ENCODE data around the gene NAA35. TPM values are rescaled to one million over a fixed set of nuclear protein-coding genes. Genes with fewer than 3 reads are reported as not detected.
"Not testable (repeated sequence)": the region's sequence is repeated elsewhere in the genome, so short reads cannot be mapped to it uniquely, and the experiment has no call there.

NAA35 gene
- total and polyA plus RNA-seq, 2 experiments from 2014 or later = 29.2 to 31.6 TPM

GRCh38 chr9:85974055-85974547 lies 33.2 kb downstream of the NAA35 start:
- H3K27ac ChIP-seq (ENCODE audit: low read depth); H3K4me1 Mint-ChIP-seq; H3F3A ChIP-seq (replicated peaks; ENCODE audit: low read depth); H3K4me1 ChIP-seq (ENCODE audit: insufficient read depth); H3K79me2 ChIP-seq (replicated peaks; ENCODE audit: insufficient read depth); H2AFZ ChIP-seq; H3K27me3 Mint-ChIP-seq (ENCODE audit: insufficient read depth, low read depth, poor library complexity); H3K4me3 Mint-ChIP-seq; DNase-seq (ENCODE audit: low spot score); H3K36me3 ChIP-seq (ENCODE audit: insufficient read depth); H3K27me3 ChIP-seq (ENCODE audit: insufficient read depth); H3K9me2 ChIP-seq (ENCODE audit: insufficient read depth); H3K4me2 ChIP-seq; ATAC-seq; H3K27ac Mint-ChIP-seq; H4K20me1 ChIP-seq (replicated peaks; ENCODE audit: insufficient read depth); H3K4me3 ChIP-seq; H3K9me3 Mint-ChIP-seq: not testable (repeated sequence)
- H3K36me3 Mint-ChIP-seq (ENCODE audit: low read depth) = peaks cover 57% of the 10 kb centered on the region

- DNase-seq (ENCODE audit: low spot score) (no peak), ATAC-seq (no peak)
- Histone ChIP-seq H3K36me3 (ENCODE audit: insufficient read depth) (peaks cover 10% of the 10 kb centered on the region; the same call in 1 of the 2 replicates), H3K27ac (ENCODE audit: low read depth) (no peak overlapping the region), H2AFZ (no peak overlapping the region), H4K20me1 (replicated peaks; ENCODE audit: insufficient read depth) (no peaks in the 10 kb centered on the region), H3K27me3 (ENCODE audit: insufficient read depth) (no peaks in the 10 kb centered on the region), H3K4me2 (no peak overlapping the region), H3K4me3 (no peak overlapping the region), H3K79me2 (replicated peaks; ENCODE audit: insufficient read depth) (no peaks in the 10 kb centered on the region; the same call in 1 of the 2 replicates), H3K9me2 (ENCODE audit: insufficient read depth) (no peaks in the 10 kb centered on the region), H3K4me1 (ENCODE audit: insufficient read depth) (no peaks in the 10 kb centered on the region), H3F3A (replicated peaks; ENCODE audit: low read depth) (no peaks in the 10 kb centered on the region)
- no peaks in the 10 kb centered on the region for H3K27me3 Mint-ChIP-seq (ENCODE audit: insufficient read depth, low read depth, poor library complexity)
- no peak for TF ChIP-seq EZH2phosphoT487 (IDR thresholded peaks at IDR 0.05; ENCODE audit: unreplicated experiment)
- TF ChIP-seq NANOG (IDR thresholded peaks at IDR 0.05; ENCODE audit: borderline replicate concordance) = no peak
- TF ChIP-seq ZNF114 (CRISPR knock-in tag; IDR thresholded peaks at IDR 0.05) = no peak
- TF ChIP-seq ZNF462 (CRISPR knock-in tag; IDR thresholded peaks at IDR 0.05) = no peak
- TF ChIP-seq JUNB (IDR thresholded peaks at IDR 0.05; ENCODE audit: unreplicated experiment) = no peak
- TF ChIP-seq ZNF331 (CRISPR knock-in tag; IDR thresholded peaks at IDR 0.05; ENCODE audit: low read depth) = no peak
- TF ChIP-seq STAT1 (IDR thresholded peaks at IDR 0.05; ENCODE audit: unreplicated experiment) = no peak
- no peaks in the 10 kb centered on the region for H3K4me1 Mint-ChIP-seq
- H3K27ac Mint-ChIP-seq = no peak overlapping the region
- peaks cover 51% of the 10 kb centered on the region for H3K36me3 Mint-ChIP-seq (ENCODE audit: low read depth)
- no peak overlapping the region for H3K4me3 Mint-ChIP-seq
- H3K9me3 Mint-ChIP-seq = no peaks in the 10 kb centered on the region
Observed at GRCh38 chr9:85978496-85978895, 37.5 kb downstream of the NAA35 start.

Data from GM23338 (cell line).